ENCODE data around the gene RBM44.

Gene RBM44

GRCh38 chr2:237873897-237874551 is 75.4 kb downstream of the RBM44 start:
- DNase-seq = no peak

GRCh38 chr2:237874585-237875161 is 76.1 kb downstream of the RBM44 start:
- no peak for DNase-seq

- DNase-seq = no peak
Measured at GRCh38 chr2:237875256-237876060, 76.9 kb downstream of the RBM44 start.

GRCh38 chr2:237876061-237876526 is 77.5 kb downstream of the RBM44 start:
- DNase-seq = no peak

GRCh38 chr2:237876532-237876931 is 78.0 kb downstream of the RBM44 start:
- DNase-seq = no peak

GRCh38 chr2:237876951-237877491 is 78.4 kb downstream of the RBM44 start:
- DNase-seq = no peak

- DNase-seq = no peak
Measured at GRCh38 chr2:237877576-237878307, 79.2 kb downstream of the RBM44 start.

- DNase-seq = no peak
Measured at GRCh38 chr2:237878321-237879057, 79.9 kb downstream of the RBM44 start.

- DNase-seq = no peak
Measured at GRCh38 chr2:237879058-237879430, 80.5 kb downstream of the RBM44 start.

GRCh38 chr2:237879991-237880560 is 81.5 kb downstream of the RBM44 start:
- DNase-seq = no peak

GRCh38 chr2:237882510-237883481 is 84.2 kb downstream of the RBM44 start:
- DNase-seq = no peak

- no peak for DNase-seq
Measured at GRCh38 chr2:237883951-237884446, 85.4 kb downstream of the RBM44 start.

- DNase-seq = no peak
Measured at GRCh38 chr2:237884681-237885080, 86.1 kb downstream of the RBM44 start.

GRCh38 chr2:237885111-237885930 is 86.7 kb downstream of the RBM44 start:
- DNase-seq = no peak

- no peak for DNase-seq
Measured at GRCh38 chr2:237885931-237886684, 87.5 kb downstream of the RBM44 start.

GRCh38 chr2:237886685-237887481 is 88.3 kb downstream of the RBM44 start:
- no peak for DNase-seq

GRCh38 chr2:237888389-237888788 is 89.8 kb downstream of the RBM44 start:
- no peak for DNase-seq

GRCh38 chr2:237889016-237889415 is 90.4 kb downstream of the RBM44 start:
- no peak for DNase-seq

All from activated naive CD4-positive, alpha-beta T cell treated with Interleukin-2 at 50 U/mL for 16 hours (primary cell).